ENCODE data around the gene KIF19. TPM values are rescaled to one million over a fixed set of nuclear protein-coding genes. Genes with fewer than 3 reads are reported as not detected.

Gene KIF19
- total RNA-seq, 1 experiment from 2014 or later = 0.15 TPM

DNA sequence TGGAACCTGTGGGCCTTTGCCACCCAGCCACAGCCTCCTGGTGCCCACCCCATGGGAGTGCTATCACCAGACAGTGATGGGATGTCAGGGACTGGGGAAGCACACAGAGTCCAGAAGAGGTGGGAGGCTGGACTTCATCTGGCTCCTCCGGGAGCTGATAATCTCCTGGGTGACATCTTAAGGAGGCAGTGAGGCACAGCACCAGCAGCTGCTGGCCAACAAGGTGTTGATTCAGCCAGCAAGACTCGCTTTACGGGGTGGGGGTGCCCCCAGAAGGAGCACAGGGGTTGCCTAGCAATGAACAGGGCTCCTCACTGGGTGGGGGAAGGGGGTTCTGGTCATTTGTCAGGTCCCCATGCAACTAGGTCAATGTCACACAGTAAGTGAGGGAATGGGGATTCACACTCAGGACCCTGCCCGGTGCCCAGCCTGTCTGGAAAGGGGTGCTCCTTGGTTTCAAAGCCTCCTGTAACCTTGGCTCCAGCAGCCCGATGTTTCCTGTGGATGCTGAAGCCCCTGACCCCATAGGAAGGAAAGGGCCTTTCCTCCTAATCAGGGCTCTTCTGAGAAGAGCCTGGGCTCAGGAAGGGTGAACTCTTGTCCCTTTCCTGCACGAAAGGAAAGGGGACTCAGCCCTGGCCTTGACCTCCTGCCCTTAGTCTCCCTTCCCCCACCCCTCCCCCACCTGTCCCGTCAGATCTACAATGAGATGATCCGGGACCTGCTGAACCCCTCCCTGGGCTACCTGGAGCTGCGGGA, 17.7 kb downstream of the KIF19 start:
- Histone ChIP-seq H3K9me2 (ENCODE audit: insufficient read depth) (no peaks in the 10 kb centered on the region), H3K4me3 (replicated peaks in 1 of 2; ENCODE audit: low read depth in 1 of 2, low read length in 2 of 2) (no peak overlapping the region), H3K4me1 (ENCODE audit: control insufficient read depth in 1 of 2, insufficient read depth in 2 of 2, low read length in 2 of 2) (peaks cover 0 to 8% of the 10 kb centered on the region in 2 experiments; a peak in 2 of 4 replicates), H3K36me3 (ENCODE audit: control insufficient read depth in 1 of 2, insufficient read depth in 2 of 2, low read length in 2 of 2) (no peaks in the 10 kb centered on the region), H3K27me3 (ENCODE audit: insufficient read depth, low read length) (no peaks in the 10 kb centered on the region; the same call in 1 of the 2 replicates), H2AFZ (ENCODE audit: low read depth, low read length, poor library complexity, severe bottlenecking) (no peak overlapping the region), H3K4me2 (ENCODE audit: low read length) (no peak overlapping the region), H3K27ac (ENCODE audit: low read depth, low read length) (no peak overlapping the region), H4K20me1 (ENCODE audit: insufficient read depth) (no peaks in the 10 kb centered on the region), H3K79me2 (ENCODE audit: insufficient read depth, low read length) (no peaks in the 10 kb centered on the region), H3K9me3 (ENCODE audit: control insufficient read depth in 1 of 2, insufficient read depth in 1 of 2, low read depth in 1 of 2, low read length in 2 of 2) (no peaks in the 10 kb centered on the region), H3K9ac (ENCODE audit: low read length) (no peak overlapping the region)
- ATAC-seq (no peak), DNase-seq (ENCODE audit: low read depth, low spot score) (no peak)
- ChIA-PET RAD21 (ENCODE audit: low non-redundant PET in 1 of 2, low total read pairs in 2 of 2, uncharacterized antibody in 2 of 2, unreplicated experiment in 2 of 2) (no interaction called here), CTCF (interaction anchor here (1.8 kb wide), 1 partner anchor 24 kb away, joined by 6 read pairs; the partner anchor contains the start of gene GPR142), POLR2A (no interaction called here)
- intact Hi-C loops (cut with micrococcal nuclease) = no loop called here
- TF ChIP-seq POLR2AphosphoS5 (IDR thresholded peaks at IDR 0.05; ENCODE audit: low read depth, low read length) (no peak), TCF7L2 (IDR thresholded peaks at IDR 0.05; ENCODE audit: borderline replicate concordance, extremely low read depth, insufficient read depth, insufficient read length) (no peak), SP1 (IDR thresholded peaks at IDR 0.05; ENCODE audit: low read depth) (no peak), POLR2A (IDR thresholded peaks at IDR 0.05; ENCODE audit: borderline replicate concordance, extremely low read depth, insufficient read depth, insufficient read length) (no peak), YY1 (IDR thresholded peaks at IDR 0.05; ENCODE audit: extremely low read depth, insufficient replicate concordance, low read depth, low read length) (no peak), CEBPB (IDR thresholded peaks at IDR 0.05; ENCODE audit: low read depth) (no peak), EGR1 (IDR thresholded peaks at IDR 0.05; ENCODE audit: low read depth) (no peak)
- TF ChIP-seq, protein P1, sequence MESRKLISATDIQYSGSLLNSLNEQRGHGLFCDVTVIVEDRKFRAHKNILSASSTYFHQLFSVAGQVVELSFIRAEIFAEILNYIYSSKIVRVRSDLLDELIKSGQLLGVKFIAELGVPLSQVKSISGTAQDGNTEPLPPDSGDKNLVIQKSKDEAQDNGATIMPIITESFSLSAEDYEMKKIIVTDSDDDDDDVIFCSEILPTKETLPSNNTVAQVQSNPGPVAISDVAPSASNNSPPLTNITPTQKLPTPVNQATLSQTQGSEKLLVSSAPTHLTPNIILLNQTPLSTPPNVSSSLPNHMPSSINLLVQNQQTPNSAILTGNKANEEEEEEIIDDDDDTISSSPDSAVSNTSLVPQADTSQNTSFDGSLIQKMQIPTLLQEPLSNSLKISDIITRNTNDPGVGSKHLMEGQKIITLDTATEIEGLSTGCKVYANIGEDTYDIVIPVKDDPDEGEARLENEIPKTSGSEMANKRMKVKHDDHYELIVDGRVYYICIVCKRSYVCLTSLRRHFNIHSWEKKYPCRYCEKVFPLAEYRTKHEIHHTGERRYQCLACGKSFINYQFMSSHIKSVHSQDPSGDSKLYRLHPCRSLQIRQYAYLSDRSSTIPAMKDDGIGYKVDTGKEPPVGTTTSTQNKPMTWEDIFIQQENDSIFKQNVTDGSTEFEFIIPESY (IDR thresholded peaks at IDR 0.05; ENCODE audit: extremely low read depth, insufficient replicate concordance, low read length) = no peak
- TF ChIP-seq, protein P2, sequence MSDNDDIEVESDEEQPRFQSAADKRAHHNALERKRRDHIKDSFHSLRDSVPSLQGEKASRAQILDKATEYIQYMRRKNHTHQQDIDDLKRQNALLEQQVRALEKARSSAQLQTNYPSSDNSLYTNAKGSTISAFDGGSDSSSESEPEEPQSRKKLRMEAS (IDR thresholded peaks at IDR 0.05) = no peak
- TF ChIP-seq, protein P3, sequence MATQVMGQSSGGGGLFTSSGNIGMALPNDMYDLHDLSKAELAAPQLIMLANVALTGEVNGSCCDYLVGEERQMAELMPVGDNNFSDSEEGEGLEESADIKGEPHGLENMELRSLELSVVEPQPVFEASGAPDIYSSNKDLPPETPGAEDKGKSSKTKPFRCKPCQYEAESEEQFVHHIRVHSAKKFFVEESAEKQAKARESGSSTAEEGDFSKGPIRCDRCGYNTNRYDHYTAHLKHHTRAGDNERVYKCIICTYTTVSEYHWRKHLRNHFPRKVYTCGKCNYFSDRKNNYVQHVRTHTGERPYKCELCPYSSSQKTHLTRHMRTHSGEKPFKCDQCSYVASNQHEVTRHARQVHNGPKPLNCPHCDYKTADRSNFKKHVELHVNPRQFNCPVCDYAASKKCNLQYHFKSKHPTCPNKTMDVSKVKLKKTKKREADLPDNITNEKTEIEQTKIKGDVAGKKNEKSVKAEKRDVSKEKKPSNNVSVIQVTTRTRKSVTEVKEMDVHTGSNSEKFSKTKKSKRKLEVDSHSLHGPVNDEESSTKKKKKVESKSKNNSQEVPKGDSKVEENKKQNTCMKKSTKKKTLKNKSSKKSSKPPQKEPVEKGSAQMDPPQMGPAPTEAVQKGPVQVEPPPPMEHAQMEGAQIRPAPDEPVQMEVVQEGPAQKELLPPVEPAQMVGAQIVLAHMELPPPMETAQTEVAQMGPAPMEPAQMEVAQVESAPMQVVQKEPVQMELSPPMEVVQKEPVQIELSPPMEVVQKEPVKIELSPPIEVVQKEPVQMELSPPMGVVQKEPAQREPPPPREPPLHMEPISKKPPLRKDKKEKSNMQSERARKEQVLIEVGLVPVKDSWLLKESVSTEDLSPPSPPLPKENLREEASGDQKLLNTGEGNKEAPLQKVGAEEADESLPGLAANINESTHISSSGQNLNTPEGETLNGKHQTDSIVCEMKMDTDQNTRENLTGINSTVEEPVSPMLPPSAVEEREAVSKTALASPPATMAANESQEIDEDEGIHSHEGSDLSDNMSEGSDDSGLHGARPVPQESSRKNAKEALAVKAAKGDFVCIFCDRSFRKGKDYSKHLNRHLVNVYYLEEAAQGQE (IDR thresholded peaks at IDR 0.05; ENCODE audit: low read depth) = no peak
- no TSS peak for BruUV-seq (replicated peaks)
